GM23338 (cell line): Measurements from ENCODE around the gene PCDHGA5. TPM values are rescaled to one million over a fixed set of nuclear protein-coding genes. Genes with fewer than 3 reads are reported as not detected.
"Not testable (repeated sequence)": the region's sequence is repeated elsewhere in the genome, so short reads cannot be mapped to it uniquely, and the experiment has no call there.

Experiments
- ATAC-seq: fragments of 200-7000 bp; cut with Tn5 transposase; 3 replicates; pipeline ENCODE4 v1.9.1; 2020
- DNase-seq: peaks from one replicate; pipeline ENCODE4 v3.0.0-alpha.2; 2015; ENCODE audit warnings: low spot score
- H2AFZ ChIP-seq: fragments of 200-600 bp; sonication (generic); 2 replicates; pipeline ENCODE4 v1.8.0; 2016; ENCODE audit warnings: antibody characterized with exemption, mild to moderate bottlenecking, moderate library complexity
- H3F3A ChIP-seq: fragments of 200-600 bp; sonication (generic); replicated peaks from 2 replicates; pipeline ENCODE4 v1.8.0; 2017; ENCODE audit warnings: antibody characterized with exemption, mixed run types, low read depth
- H3K27ac ChIP-seq: fragments of 200-600 bp; sonication (generic); 2 replicates; pipeline ENCODE4 v1.6.1; 2016; ENCODE audit warnings: low read depth
- H3K27me3 ChIP-seq: fragments of 200-600 bp; sonication (generic); 2 replicates; pipeline ENCODE4 v1.8.0; 2016; ENCODE audit warnings: mild to moderate bottlenecking, mixed run types, moderate library complexity; ENCODE audit not compliant: insufficient read depth
- H3K36me3 ChIP-seq: fragments of 200-600 bp; sonication (generic); 2 replicates; pipeline ENCODE4 v1.8.0; 2016; ENCODE audit warnings: mild to moderate bottlenecking; ENCODE audit not compliant: insufficient read depth
- H3K4me1 ChIP-seq: fragments of 200-600 bp; sonication (generic); 2 replicates; pipeline ENCODE4 v1.8.0; 2016; ENCODE audit warnings: mild to moderate bottlenecking, moderate library complexity; ENCODE audit not compliant: insufficient read depth
- H3K4me2 ChIP-seq: fragments of 200-600 bp; sonication (generic); 2 replicates; pipeline ENCODE4 v1.7.1; 2017; ENCODE audit warnings: mixed run types
- H3K4me3 ChIP-seq: fragments of 200-600 bp; sonication (generic); 2 replicates; pipeline ENCODE4 v1.6.1; 2016; ENCODE audit warnings: mixed run types
- H3K79me2 ChIP-seq: fragments of 200-600 bp; sonication (generic); replicated peaks from 2 replicates; pipeline ENCODE4 v1.8.0; 2017; ENCODE audit warnings: mild to moderate bottlenecking; ENCODE audit not compliant: insufficient read depth
- H3K9me2 ChIP-seq: fragments of 200-600 bp; sonication (generic); 2 replicates; pipeline ENCODE4 v1.8.0; 2017; ENCODE audit not compliant: insufficient read depth
- H4K20me1 ChIP-seq: fragments of 200-600 bp; sonication (generic); replicated peaks from 2 replicates; pipeline ENCODE4 v1.8.0; 2017; ENCODE audit warnings: mild to moderate bottlenecking; ENCODE audit not compliant: insufficient read depth
- H3K27ac Mint-ChIP-seq: 2 replicates; pipeline ENCODE4 v1.8.0; 2020; ENCODE audit warnings: inconsistent platforms, mild to moderate bottlenecking, moderate library complexity, mixed read lengths
- H3K27me3 Mint-ChIP-seq: 3 replicates; pipeline ENCODE4 v1.8.0; 2022; ENCODE audit warnings: low read depth, mild to moderate bottlenecking, moderate library complexity, mixed read lengths, inconsistent platforms; ENCODE audit not compliant: insufficient read depth, poor library complexity
- H3K36me3 Mint-ChIP-seq: 3 replicates; pipeline ENCODE4 v1.8.0; 2021; ENCODE audit warnings: low read depth, mild to moderate bottlenecking, inconsistent platforms, moderate library complexity, mixed read lengths
- H3K4me1 Mint-ChIP-seq: 3 replicates; pipeline ENCODE4 v1.8.0; 2020; ENCODE audit warnings: mild to moderate bottlenecking, inconsistent platforms, mixed read lengths
- H3K4me3 Mint-ChIP-seq: 3 replicates; pipeline ENCODE4 v1.8.0; 2021; ENCODE audit warnings: moderate library complexity, mild to moderate bottlenecking, inconsistent platforms, mixed read lengths
- H3K9me3 Mint-ChIP-seq: 3 replicates; pipeline ENCODE4 v1.8.0; 2020; ENCODE audit warnings: moderate library complexity, mild to moderate bottlenecking, inconsistent platforms, mixed read lengths
- CTCF ChIP-seq, 2 experiments: fragments of 200-600 bp in 1 of 2; sonication (generic) in 1 of 2; conservative IDR thresholded peaks; 2 replicates each; pipeline versions ENCODE4 v1.5.1 to v1.6.1; 2016 to 2017; ENCODE audit warnings: antibody characterized with exemption in 2 of 2, low read depth in 2 of 2, mild to moderate bottlenecking in 2 of 2, moderate library complexity in 1 of 2
- ETS1 ChIP-seq: IDR thresholded peaks from 2 replicates; pipeline ENCODE4 v1.6.1; 2016; ENCODE audit warnings: antibody characterized with exemption
- EZH2 ChIP-seq: fragments of 200-600 bp; sonication (generic); IDR thresholded peaks from one replicate; pipeline ENCODE4 v1.8.0; 2017; ENCODE audit warnings: antibody characterized with exemption, mild to moderate bottlenecking, low read depth; ENCODE audit not compliant: unreplicated experiment
- EZH2phosphoT487 ChIP-seq: fragments of 200-600 bp; sonication (generic); IDR thresholded peaks from one replicate; pipeline ENCODE4 v1.8.1; 2018; ENCODE audit warnings: antibody characterized with exemption; ENCODE audit not compliant: unreplicated experiment
- ZNF114 ChIP-seq: fragments of 250-450 bp; sonication (Bioruptor Pico); IDR thresholded peaks from 2 replicates; pipeline ENCODE4 v1.5.0; 2020; ENCODE audit warnings: mild to moderate bottlenecking, moderate library complexity
- ZNF331 ChIP-seq: fragments of 250-450 bp; sonication (Bioruptor Pico); IDR thresholded peaks from 2 replicates; pipeline ENCODE4 v1.5.0; 2020; ENCODE audit warnings: low read depth, mild to moderate bottlenecking, moderate library complexity
- polyA plus RNA-seq: library from polyadenylated mRNA; unstranded; fragments of >200 nt; fragmentation: Nextera tagmentation; extraction: Ambion mirVana; gene quantifications from 2 replicates; pipeline ENCODE4 v1.2.1, GENCODE V29; 2016
- total RNA-seq: library from RNA; depleted of rRNA; stranded (reverse); fragments of >200 nt; shearing (Covaris generic); gene quantifications from 2 replicates; pipeline ENCODE4 v1.2.3, GENCODE V29; 2014

Gene PCDHGA5
- total and polyA plus RNA-seq, 2 experiments from 2014 or later: 0.55 to 3.1 TPM

- Histone ChIP-seq H3K4me2 (no peak within 1 kb of the TSS), H3K4me1 (no peaks in the 10 kb centered on the region), H3K79me2 (no peaks in the 10 kb centered on the region), H3K4me3 (no peak within 1 kb of the TSS), H3K27ac (no peak within 1 kb of the TSS), H2AFZ (0 out of 2 replicates have a peak within 1 kb of the TSS, but pooled peaks have one; percentile 81), H3F3A (no peaks in the 10 kb centered on the region), H4K20me1 (no peaks in the 10 kb centered on the region), H3K9me2 (no peaks in the 10 kb centered on the region), H3K27me3 (no peaks in the 10 kb centered on the region), H3K36me3 (no peaks in the 10 kb centered on the region)
- Mint-ChIP-seq H3K27me3 (no peaks in the 10 kb centered on the region), H3K4me3 (no peak within 1 kb of the TSS), H3K4me1 (no peaks in the 10 kb centered on the region; the same call in 2 of the 3 replicates), H3K36me3 (peaks cover 19% of the 10 kb centered on the region), H3K9me3 (peaks cover 68% of the 10 kb centered on the region), H3K27ac (no peak within 1 kb of the TSS)
- ATAC-seq: peak; percentile 40; the same call in 2 of the 3 replicates
- peak; percentile 81 for DNase-seq
- TF ChIP-seq ZNF331 (no peak), CTCF (conservative IDR thresholded peaks at IDR 0.05; ENCODE audit: low read depth in 2 of 2) (peak; percentile 63 to 70)
Measured at GRCh38 chr5:141338538-141339306, 25.2 kb upstream of the PCDHGA5 start, which contains the start of gene PCDHGA2. TSS of gene PCDHGA2 (plus strand) at chr5:141338760.

GRCh38 chr5:141340781-141341354, 23.1 kb upstream of the PCDHGA5 start:
- not testable (repeated sequence) for H3K4me1 Mint-ChIP-seq, H3K9me2 ChIP-seq, H3K4me1 ChIP-seq, H3K4me3 Mint-ChIP-seq, H3K27me3 Mint-ChIP-seq, H3K27me3 ChIP-seq, H3K27ac Mint-ChIP-seq, ATAC-seq, H4K20me1 ChIP-seq, H3K79me2 ChIP-seq, H3K36me3 ChIP-seq, H3K4me3 ChIP-seq, H3K27ac ChIP-seq, DNase-seq, H3K4me2 ChIP-seq, H3F3A ChIP-seq, H2AFZ ChIP-seq
- Mint-ChIP-seq H3K36me3 (peaks cover 33% of the 10 kb centered on the region), H3K9me3 (peaks cover 72% of the 10 kb centered on the region)

- H3K9me2 ChIP-seq: no peaks in the 10 kb centered on the region
- no peak overlapping the region for H3K4me3 ChIP-seq
- H3K27ac ChIP-seq: no peak overlapping the region
- TF ChIP-seq EZH2phosphoT487: no peak
- no peak for TF ChIP-seq CTCF (conservative IDR thresholded peaks at IDR 0.05; ENCODE audit: low read depth in 2 of 2)
- TF ChIP-seq ZNF114 (CRISPR knock-in tag): no peak
- TF ChIP-seq EZH2: no peak
- TF ChIP-seq ETS1: no peak
- no peaks in the 10 kb centered on the region for H3K79me2 ChIP-seq
- H3K4me1 Mint-ChIP-seq: no peaks in the 10 kb centered on the region; the same call in 2 of the 3 replicates
- H3K27me3 ChIP-seq: no peaks in the 10 kb centered on the region
- H3K4me1 ChIP-seq: no peaks in the 10 kb centered on the region
- no peaks in the 10 kb centered on the region for H4K20me1 ChIP-seq
- H3K9me3 Mint-ChIP-seq: peaks cover 80% of the 10 kb centered on the region
- no peaks in the 10 kb centered on the region for H3F3A ChIP-seq
- no peaks in the 10 kb centered on the region for H3K36me3 ChIP-seq
- H3K27me3 Mint-ChIP-seq: peaks cover 2% of the 10 kb centered on the region
- H2AFZ ChIP-seq: no peak overlapping the region
- no peak overlapping the region for H3K4me3 Mint-ChIP-seq
- ATAC-seq (no peak), DNase-seq (no peak)
- peaks cover 42% of the 10 kb centered on the region for H3K36me3 Mint-ChIP-seq
- H3K27ac Mint-ChIP-seq: no peak overlapping the region
- H3K4me2 ChIP-seq: no peak overlapping the region
Measured at GRCh38 chr5:141342773-141343172, 21.2 kb upstream of the PCDHGA5 start.
